MM.1S (cell line): ENCODE data around the gene TBC1D2.

ENCODE experiments used
- DNase-seq: peaks from one replicate; pipeline ENCODE4 v3.0.0-alpha.2; 2015
- H2AFZ ChIP-seq: fragments of 300-600 bp; sonication (generic); 2 replicates; pipeline ENCODE4 v1.6.0; 2016; ENCODE audit warnings: antibody characterized with exemption, low read length
- H3F3A ChIP-seq: fragments of 300-600 bp; sonication (generic); 2 replicates; pipeline ENCODE4 v1.6.1; 2016; ENCODE audit warnings: mild to moderate bottlenecking, antibody characterized with exemption, low read length, moderate library complexity, mixed read lengths; ENCODE audit not compliant: insufficient read depth
- H3K27ac ChIP-seq: fragments of 300-600 bp; sonication (generic); 2 replicates; pipeline ENCODE4 v1.5.1; 2016; ENCODE audit warnings: mild to moderate bottlenecking, low read length
- H3K27me3 ChIP-seq: fragments of 300-600 bp; sonication (generic); replicated peaks from 2 replicates; pipeline ENCODE4 v1.6.0; 2016; ENCODE audit warnings: low read length; ENCODE audit not compliant: insufficient read depth
- H3K36me3 ChIP-seq: fragments of 300-600 bp; sonication (generic); replicated peaks from 2 replicates; pipeline ENCODE4 v1.6.1; 2016; ENCODE audit warnings: mild to moderate bottlenecking, low read length, mixed read lengths; ENCODE audit not compliant: insufficient read depth
- H3K4me1 ChIP-seq: fragments of 300-600 bp; sonication (generic); 2 replicates; pipeline ENCODE4 v1.6.1; 2016; ENCODE audit warnings: low read length, mixed read lengths
- H3K4me2 ChIP-seq: fragments of 300-600 bp; sonication (generic); 2 replicates; pipeline ENCODE4 v1.6.0; 2016; ENCODE audit warnings: low read depth, low read length
- H3K4me3 ChIP-seq: fragments of 300-600 bp; sonication (generic); 2 replicates; pipeline ENCODE4 v1.5.1; 2016; ENCODE audit warnings: low read length, mixed read lengths
- H3K79me2 ChIP-seq: fragments of 300-600 bp; sonication (generic); 2 replicates; pipeline ENCODE4 v1.6.1; 2016; ENCODE audit warnings: mixed run types, low read length, mixed read lengths
- H3K9ac ChIP-seq: fragments of 300-600 bp; sonication (generic); 2 replicates; pipeline ENCODE4 v1.6.1; 2016; ENCODE audit warnings: low read length, mixed read lengths
- H3K9me2 ChIP-seq: fragments of 300-600 bp; sonication (generic); replicated peaks from 2 replicates; pipeline ENCODE4 v1.6.1; 2016; ENCODE audit warnings: mild to moderate bottlenecking, low read length, mixed read lengths; ENCODE audit not compliant: insufficient read depth
- H3K9me3 ChIP-seq: fragments of 300-600 bp; sonication (generic); replicated peaks from 2 replicates; pipeline ENCODE4 v1.6.1; 2016; ENCODE audit warnings: mild to moderate bottlenecking, low read length, mixed read lengths; ENCODE audit not compliant: insufficient read depth
- H4K20me1 ChIP-seq: fragments of 300-600 bp; sonication (generic); 2 replicates; pipeline ENCODE4 v1.6.1; 2016; ENCODE audit warnings: mild to moderate bottlenecking, low read length, moderate library complexity, mixed read lengths; ENCODE audit not compliant: insufficient read depth
- CTCF ChIP-seq: fragments of 300-600 bp; sonication (generic); IDR thresholded peaks from 2 replicates; pipeline ENCODE4 v1.5.1; 2016; ENCODE audit warnings: antibody characterized with exemption, low read length, mixed read lengths
- EZH2 ChIP-seq: fragments of 300-600 bp; sonication (generic); optimal IDR thresholded peaks from 2 replicates; pipeline ENCODE3; 2017; ENCODE audit warnings: low read depth, mild to moderate bottlenecking, antibody characterized with exemption, low read length, mixed read lengths
- EZH2phosphoT487 ChIP-seq: fragments of 300-600 bp; sonication (generic); IDR thresholded peaks from 2 replicates; pipeline ENCODE4 v1.6.1; 2018; ENCODE audit warnings: antibody characterized with exemption, low read length

TBC1D2 gene

GRCh38 chr9:98240475-98240874, 15.0 kb downstream of the TBC1D2 start:
- DNase-seq, result no peak
- Histone ChIP-seq H3K4me1 (no peaks in the 10 kb centered on the region), H3K4me3 (no peak overlapping the region), H3K9ac (no peak overlapping the region), H3K79me2 (no peaks in the 10 kb centered on the region), H3K27ac (no peak overlapping the region), H2AFZ (no peak overlapping the region), H3K9me2 (no peaks in the 10 kb centered on the region), H3F3A (no peaks in the 10 kb centered on the region), H3K36me3 (no peaks in the 10 kb centered on the region), H4K20me1 (no peaks in the 10 kb centered on the region), H3K27me3 (no peaks in the 10 kb centered on the region), H3K4me2 (no peak overlapping the region), H3K9me3 (no peaks in the 10 kb centered on the region)
- TF ChIP-seq EZH2phosphoT487, result no peak
- TF ChIP-seq EZH2, result no peak
- no peak for TF ChIP-seq CTCF

GRCh38 chr9:98236901-98237487, 18.5 kb downstream of the TBC1D2 start:
- H4K20me1 ChIP-seq, result no peaks in the 10 kb centered on the region
- H3K4me1 ChIP-seq, result no peaks in the 10 kb centered on the region
- no peak for DNase-seq
- no peak overlapping the region for H3K4me3 ChIP-seq
- no peaks in the 10 kb centered on the region for H3F3A ChIP-seq
- no peak overlapping the region for H3K9ac ChIP-seq
- H2AFZ ChIP-seq, result no peak overlapping the region
- no peaks in the 10 kb centered on the region for H3K9me2 ChIP-seq
- H3K79me2 ChIP-seq, result no peaks in the 10 kb centered on the region
- no peaks in the 10 kb centered on the region for H3K9me3 ChIP-seq
- H3K27me3 ChIP-seq, result no peaks in the 10 kb centered on the region
- no peaks in the 10 kb centered on the region for H3K36me3 ChIP-seq
- no peak overlapping the region for H3K27ac ChIP-seq
- no peak for TF ChIP-seq CTCF
- no peak for TF ChIP-seq EZH2
- TF ChIP-seq EZH2phosphoT487, result no peak
- no peak overlapping the region for H3K4me2 ChIP-seq

DNA sequence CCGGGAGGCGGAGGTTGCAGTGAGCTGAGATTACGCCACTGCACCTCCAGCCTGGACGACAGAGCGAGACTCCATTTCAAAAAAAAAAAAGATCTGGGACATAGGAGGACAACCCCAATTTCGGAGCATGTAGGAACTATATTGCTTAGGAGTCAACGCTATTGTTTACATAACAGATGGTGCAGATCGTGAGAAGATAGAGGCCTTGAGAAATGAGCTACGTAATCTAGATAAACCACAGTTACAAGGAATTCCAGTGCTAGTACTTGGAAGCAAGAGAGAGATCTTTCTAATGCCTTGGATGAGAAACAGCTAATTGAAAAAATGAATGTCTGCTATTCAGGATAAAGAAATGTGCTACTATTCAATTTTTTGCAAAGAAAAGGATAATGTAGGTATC, 20.3 kb downstream of the TBC1D2 start:
- H3K79me2 ChIP-seq, result no peaks in the 10 kb centered on the region
- no peaks in the 10 kb centered on the region for H3F3A ChIP-seq
- H3K4me3 ChIP-seq, result no peak overlapping the region
- H3K9ac ChIP-seq, result no peak overlapping the region
- no peaks in the 10 kb centered on the region for H4K20me1 ChIP-seq
- no peaks in the 10 kb centered on the region for H3K36me3 ChIP-seq
- H3K27ac ChIP-seq, result no peak overlapping the region
- no peaks in the 10 kb centered on the region for H3K4me1 ChIP-seq
- no peaks in the 10 kb centered on the region for H3K9me2 ChIP-seq
- no peak for DNase-seq
- H3K9me3 ChIP-seq, result no peaks in the 10 kb centered on the region
- TF ChIP-seq CTCF, result no peak
- TF ChIP-seq EZH2phosphoT487, result no peak
- H2AFZ ChIP-seq, result no peak overlapping the region
- no peak overlapping the region for H3K4me2 ChIP-seq
- no peaks in the 10 kb centered on the region for H3K27me3 ChIP-seq
